Measurements from ENCODE around the gene GSS. TPM values are rescaled to one million over a fixed set of nuclear protein-coding genes. Genes with fewer than 3 reads are reported as not detected.

GSS gene
- total RNA-seq, 1 donor from 2014 or later, result 64.8 TPM

- no peak for DNase-seq (ENCODE audit: low read depth)
- TF ChIP-seq CTCF (IDR thresholded peaks at IDR 0.05; ENCODE audit: insufficient read depth, low read length, poor library complexity, severe bottlenecking), result no peak
- Histone ChIP-seq H3K36me3 (ENCODE audit: control insufficient read depth, insufficient read depth, low read length) (no peaks in the 10 kb centered on the region), H3K4me3 (ENCODE audit: low read depth, low read length) (no peak overlapping the region), H3K27me3 (ENCODE audit: control insufficient read depth, insufficient read depth, low read length) (peaks cover 36% of the 10 kb centered on the region)
Measured at GRCh38 chr20:34982270-34983088, 26.9 kb upstream of the GSS start.

- Histone ChIP-seq H3K36me3 (ENCODE audit: control insufficient read depth, insufficient read depth, low read length) (no peaks in the 10 kb centered on the region), H3K4me3 (ENCODE audit: low read depth, low read length) (no peak overlapping the region), H3K27me3 (ENCODE audit: control insufficient read depth, insufficient read depth, low read length) (peaks cover 27% of the 10 kb centered on the region)
- no peak for TF ChIP-seq CTCF (IDR thresholded peaks at IDR 0.05; ENCODE audit: insufficient read depth, low read length, poor library complexity, severe bottlenecking)
- DNase-seq (ENCODE audit: low read depth), result no peak
Measured at GRCh38 chr20:34980543-34981233, 25.1 kb upstream of the GSS start.

- DNase-seq (ENCODE audit: low read depth), result no peak
- no peak for TF ChIP-seq CTCF (IDR thresholded peaks at IDR 0.05; ENCODE audit: insufficient read depth, low read length, poor library complexity, severe bottlenecking)
- H3K27me3 ChIP-seq (ENCODE audit: control insufficient read depth, insufficient read depth, low read length), result peaks cover 16% of the 10 kb centered on the region
- no peak overlapping the region for H3K4me3 ChIP-seq (ENCODE audit: low read depth, low read length)
- H3K36me3 ChIP-seq (ENCODE audit: control insufficient read depth, insufficient read depth, low read length), result no peaks in the 10 kb centered on the region
Measured at GRCh38 chr20:34979366-34980153, 24.0 kb upstream of the GSS start.

- no peak for DNase-seq (ENCODE audit: low read depth)
- Histone ChIP-seq H3K4me3 (ENCODE audit: low read depth, low read length) (no peak overlapping the region), H3K36me3 (ENCODE audit: control insufficient read depth, insufficient read depth, low read length) (no peaks in the 10 kb centered on the region), H3K27me3 (ENCODE audit: control insufficient read depth, insufficient read depth, low read length) (peaks cover 5% of the 10 kb centered on the region)
- no peak for TF ChIP-seq CTCF (IDR thresholded peaks at IDR 0.05; ENCODE audit: insufficient read depth, low read length, poor library complexity, severe bottlenecking)
Measured at GRCh38 chr20:34978092-34978744, 22.6 kb upstream of the GSS start.

- Histone ChIP-seq H3K4me3 (ENCODE audit: low read depth, low read length) (no peak overlapping the region), H3K27me3 (ENCODE audit: control insufficient read depth, insufficient read depth, low read length) (peaks cover 5% of the 10 kb centered on the region), H3K36me3 (ENCODE audit: control insufficient read depth, insufficient read depth, low read length) (no peaks in the 10 kb centered on the region)
- TF ChIP-seq CTCF (IDR thresholded peaks at IDR 0.05; ENCODE audit: insufficient read depth, low read length, poor library complexity, severe bottlenecking), result no peak
- DNase-seq (ENCODE audit: low read depth), result no peak
Measured at GRCh38 chr20:34977365-34978091, 21.9 kb upstream of the GSS start.
